HepG2 (cell line): Measurements from ENCODE around the gene OR8B3.

Experiments used
- NFE2L1 ChIP-seq: sonication (generic); formaldehyde crosslinking; IDR thresholded peaks from 2 replicates; pipeline ENCODE4 v1.4.0; 2020; ENCODE audit warnings: missing genetic modification reagents, mild to moderate bottlenecking, borderline replicate concordance
- ZBTB37 ChIP-seq: sonication (generic); formaldehyde crosslinking; IDR thresholded peaks from 2 replicates; pipeline ENCODE4 v1.4.0; 2020; ENCODE audit warnings: mild to moderate bottlenecking, missing genetic modification reagents

DNA sequence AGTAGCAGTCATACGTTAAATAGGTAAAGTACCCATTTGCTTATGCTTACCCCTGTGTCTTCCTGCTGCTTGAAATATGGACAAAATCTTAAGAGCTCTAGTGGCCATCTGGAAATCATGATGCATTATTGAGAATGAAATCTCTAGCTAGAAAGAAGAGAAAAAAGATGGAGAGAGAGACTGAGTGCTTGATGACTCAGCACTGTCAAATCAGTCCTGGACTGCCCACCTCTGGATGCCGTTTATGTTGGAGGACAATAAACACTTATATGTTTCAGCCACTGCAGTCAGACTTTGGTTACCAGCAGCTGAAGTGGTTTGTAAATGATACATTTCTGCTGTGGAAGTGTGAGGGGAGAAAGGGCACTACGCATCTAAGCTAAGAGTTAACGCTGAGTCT lies 22.2 kb upstream of the OR8B3 start:
- no peak for TF ChIP-seq ZBTB37 (CRISPR knock-in tag)
- no peak for TF ChIP-seq NFE2L1 (CRISPR knock-in tag)
